Measurements from ENCODE around the gene CCDC85C. TPM values are rescaled to one million over a fixed set of nuclear protein-coding genes. Genes with fewer than 3 reads are reported as not detected.

CCDC85C gene
- total RNA-seq, 2 donors from 2014 or later, result 54.0 to 73.4 TPM

DNA sequence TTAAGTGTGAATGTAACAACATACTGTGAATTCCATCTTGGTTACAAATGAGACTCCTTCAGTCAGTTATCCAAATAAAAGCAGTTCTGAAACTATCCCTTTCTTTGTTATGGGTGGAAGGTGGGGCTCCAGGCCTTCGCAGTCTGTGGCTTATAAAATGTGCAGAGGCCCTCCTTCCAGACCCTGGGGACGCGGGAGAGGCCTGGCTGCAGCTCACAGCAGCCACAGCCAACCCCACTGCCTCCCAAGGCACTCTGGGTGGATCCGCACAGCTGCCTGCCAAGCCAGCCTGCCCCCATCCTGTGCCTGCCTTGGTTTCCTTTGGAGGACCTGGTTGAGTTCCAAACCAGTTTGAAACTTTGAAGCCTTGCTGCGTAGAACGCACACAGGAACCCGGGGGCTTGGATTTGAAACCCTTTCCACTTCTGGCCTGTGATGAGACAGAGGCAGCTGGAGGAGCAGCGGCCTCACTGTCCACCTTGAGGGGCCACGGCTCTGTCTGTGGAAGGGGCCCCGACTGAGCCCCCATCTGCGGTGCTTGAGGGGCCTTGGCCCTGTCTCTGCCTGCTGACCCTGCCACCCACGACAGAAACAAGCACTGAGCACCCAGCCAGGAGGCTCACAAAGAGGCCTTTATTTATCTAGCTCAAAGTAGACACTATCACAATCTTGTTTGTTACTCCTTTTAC lies 92.4 kb downstream of the CCDC85C start:
- Histone ChIP-seq H3K27ac (no peak overlapping the region), H3K36me3 (peaks cover 12% of the 10 kb centered on the region), H3K27me3 (no peaks in the 10 kb centered on the region), H3K9ac (ENCODE audit: low read depth in 2 of 2, low read length in 2 of 2) (peak overlapping the region in 1 of 2 donors; percentile 37), H3K4me3 (no peak overlapping the region), H3K9me3 (no peaks in the 10 kb centered on the region), H3K4me1 (no peaks in the 10 kb centered on the region)
- peak; percentile 13 for DNase-seq
- intact Hi-C loops (cut with DNase I), result loop anchor here (10.0 kb wide), 1 partner anchor 373 kb away; no protein-coding TSS in a partner anchor
- TF ChIP-seq, protein P1, sequence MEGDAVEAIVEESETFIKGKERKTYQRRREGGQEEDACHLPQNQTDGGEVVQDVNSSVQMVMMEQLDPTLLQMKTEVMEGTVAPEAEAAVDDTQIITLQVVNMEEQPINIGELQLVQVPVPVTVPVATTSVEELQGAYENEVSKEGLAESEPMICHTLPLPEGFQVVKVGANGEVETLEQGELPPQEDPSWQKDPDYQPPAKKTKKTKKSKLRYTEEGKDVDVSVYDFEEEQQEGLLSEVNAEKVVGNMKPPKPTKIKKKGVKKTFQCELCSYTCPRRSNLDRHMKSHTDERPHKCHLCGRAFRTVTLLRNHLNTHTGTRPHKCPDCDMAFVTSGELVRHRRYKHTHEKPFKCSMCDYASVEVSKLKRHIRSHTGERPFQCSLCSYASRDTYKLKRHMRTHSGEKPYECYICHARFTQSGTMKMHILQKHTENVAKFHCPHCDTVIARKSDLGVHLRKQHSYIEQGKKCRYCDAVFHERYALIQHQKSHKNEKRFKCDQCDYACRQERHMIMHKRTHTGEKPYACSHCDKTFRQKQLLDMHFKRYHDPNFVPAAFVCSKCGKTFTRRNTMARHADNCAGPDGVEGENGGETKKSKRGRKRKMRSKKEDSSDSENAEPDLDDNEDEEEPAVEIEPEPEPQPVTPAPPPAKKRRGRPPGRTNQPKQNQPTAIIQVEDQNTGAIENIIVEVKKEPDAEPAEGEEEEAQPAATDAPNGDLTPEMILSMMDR (IDR thresholded peaks at IDR 0.05), result no peak

DNA sequence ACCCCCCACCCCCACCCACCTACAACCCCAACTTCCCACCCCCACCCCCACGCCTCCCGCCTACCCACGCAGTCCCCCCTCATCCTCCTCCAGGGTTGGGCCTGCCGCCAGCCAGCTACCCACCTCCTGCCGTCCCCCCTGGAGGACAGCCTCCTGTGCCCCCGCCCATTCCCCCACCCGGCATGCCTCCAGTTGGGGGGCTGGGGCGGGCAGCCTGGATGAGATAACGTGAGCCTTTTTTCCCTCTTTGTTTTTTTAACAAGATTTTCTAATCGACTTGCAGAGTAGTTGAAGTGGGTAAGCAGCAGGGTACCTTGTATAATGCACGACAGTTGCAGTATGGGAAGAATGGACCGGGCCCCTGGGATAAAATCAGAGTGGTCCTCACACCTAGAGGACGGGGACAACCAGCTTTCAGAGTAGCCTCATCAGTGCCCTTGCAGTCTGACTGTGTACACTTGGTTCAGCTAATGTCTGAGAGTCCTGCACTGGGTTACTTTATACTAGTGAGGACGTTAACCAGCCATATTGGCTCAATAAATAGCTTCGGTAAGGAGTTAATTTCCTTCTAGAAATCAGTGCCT lies 93.4 kb downstream of the CCDC85C start:
- Histone ChIP-seq H3K9me3 (no peaks in the 10 kb centered on the region), H3K4me1 (no peaks in the 10 kb centered on the region), H3K4me3 (no peak overlapping the region), H3K9ac (ENCODE audit: low read depth in 2 of 2, low read length in 2 of 2) (no peak overlapping the region), H3K27me3 (no peaks in the 10 kb centered on the region), H3K36me3 (peaks cover 18% of the 10 kb centered on the region), H3K27ac (no peak overlapping the region)
- TF ChIP-seq, protein P1 (IDR thresholded peaks at IDR 0.05), result no peak
- no peak for DNase-seq
- intact Hi-C loops (cut with DNase I), result loop anchor here (10.0 kb wide), 1 partner anchor 374 kb away; no protein-coding TSS in a partner anchor

DNA sequence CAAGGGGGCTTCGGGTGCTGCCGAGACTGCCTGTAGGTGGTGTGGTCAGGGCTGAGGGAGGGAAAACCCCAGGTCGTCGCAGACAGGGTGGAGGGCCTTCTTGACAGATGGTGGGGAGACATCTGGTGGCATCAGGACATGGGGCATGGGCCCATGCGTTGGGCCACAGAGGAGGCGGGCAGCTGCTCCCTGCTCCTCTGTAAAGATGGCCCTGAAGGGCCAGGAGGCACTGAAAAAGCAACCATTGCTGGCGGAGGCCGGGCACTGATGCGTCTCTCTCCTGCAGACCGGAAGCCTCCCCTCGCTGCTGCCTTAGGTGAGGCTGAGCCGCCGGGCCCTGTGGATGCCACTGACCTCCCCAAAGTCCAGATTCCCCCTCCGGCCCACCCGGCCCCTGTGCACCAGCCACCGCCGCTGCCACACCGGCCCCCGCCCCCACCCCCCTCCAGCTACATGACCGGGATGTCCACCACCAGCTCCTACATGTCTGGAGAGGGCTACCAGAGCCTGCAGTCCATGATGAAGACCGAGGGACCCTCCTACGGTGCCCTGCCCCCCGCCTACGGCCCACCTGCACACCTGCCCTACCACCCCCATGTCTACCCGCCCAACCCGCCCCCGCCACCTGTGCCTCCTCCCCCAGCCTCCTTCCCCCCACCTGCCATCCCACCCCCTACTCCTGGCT lies 94.0 kb downstream of the CCDC85C start:
- no peak for DNase-seq
- Histone ChIP-seq H3K9ac (ENCODE audit: low read depth in 2 of 2, low read length in 2 of 2) (no peak overlapping the region), H3K4me3 (no peak overlapping the region), H3K9me3 (no peaks in the 10 kb centered on the region), H3K36me3 (peaks cover 24% of the 10 kb centered on the region), H3K4me1 (no peaks in the 10 kb centered on the region), H3K27ac (no peak overlapping the region), H3K27me3 (no peaks in the 10 kb centered on the region)
- intact Hi-C loops (cut with DNase I), result loop anchor here (10.0 kb wide), 1 partner anchor 375 kb away; no protein-coding TSS in a partner anchor
- TF ChIP-seq, protein P1 (IDR thresholded peaks at IDR 0.05), result no peak

DNA sequence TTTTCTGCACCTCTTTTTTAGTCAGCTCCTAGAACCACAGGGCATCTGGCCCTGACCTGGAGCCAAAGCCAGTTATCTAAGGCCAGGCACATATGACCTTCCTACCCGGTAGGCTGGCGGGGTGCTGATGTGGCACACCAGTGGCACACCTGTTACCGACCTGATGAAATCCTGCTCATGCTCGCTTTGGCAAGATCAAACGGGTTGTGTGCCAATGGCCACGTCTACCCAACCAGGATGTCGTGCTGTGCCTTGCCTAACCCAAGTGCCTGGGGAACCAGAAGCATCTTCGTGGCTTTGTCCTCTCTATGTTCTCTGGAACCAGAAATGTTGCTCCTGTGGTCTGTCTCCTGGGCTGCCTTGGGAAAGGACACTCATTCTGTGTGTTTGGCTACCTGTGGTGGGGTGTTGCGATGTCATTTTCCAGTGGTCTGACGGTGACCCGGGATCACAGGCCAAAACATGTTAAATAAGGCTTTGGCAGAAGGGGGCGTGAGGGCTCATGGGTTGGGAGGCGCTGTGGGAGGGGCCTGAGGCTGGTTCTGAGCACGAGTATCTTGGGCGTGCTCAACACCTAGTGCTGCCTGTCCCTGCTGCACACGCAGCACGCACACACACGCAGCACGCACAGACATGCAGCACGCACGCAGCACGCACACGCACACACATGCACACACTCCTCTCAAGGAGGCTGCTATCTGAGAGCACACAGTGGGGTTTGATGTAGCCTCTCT lies 94.9 kb downstream of the CCDC85C start:
- peak; percentile 20 for DNase-seq
- Histone ChIP-seq H3K36me3 (peaks cover 31% of the 10 kb centered on the region), H3K27ac (no peak overlapping the region), H3K27me3 (no peaks in the 10 kb centered on the region), H3K4me3 (no peak overlapping the region), H3K4me1 (no peaks in the 10 kb centered on the region), H3K9ac (ENCODE audit: low read depth in 2 of 2, low read length in 2 of 2) (no peak overlapping the region), H3K9me3 (no peaks in the 10 kb centered on the region)
- TF ChIP-seq, protein P1 (IDR thresholded peaks at IDR 0.05), result no peak
- intact Hi-C loops (cut with DNase I), result no loop called here

Measured in colonic mucosa (tissue), 4 donors.